OCI-LY3 (cell line): ENCODE data around the gene HUNK.

Experiments
- EZH2phosphoT487 ChIP-seq: fragments of 200-600 bp; shearing (Covaris generic); IDR thresholded peaks from 2 replicates; pipeline ENCODE4 v1.6.1; 2018; ENCODE audit warnings: antibody characterized with exemption, mixed run types, low read depth
- TF ChIP-seq, protein P1 (sequence below): fragments of 200-600, 300-600 bp; sonication (generic); IDR thresholded peaks from 2 replicates; pipeline ENCODE4 v1.5.1; 2014; ENCODE audit warnings: antibody characterized with exemption, low read length, low read depth

DNA sequence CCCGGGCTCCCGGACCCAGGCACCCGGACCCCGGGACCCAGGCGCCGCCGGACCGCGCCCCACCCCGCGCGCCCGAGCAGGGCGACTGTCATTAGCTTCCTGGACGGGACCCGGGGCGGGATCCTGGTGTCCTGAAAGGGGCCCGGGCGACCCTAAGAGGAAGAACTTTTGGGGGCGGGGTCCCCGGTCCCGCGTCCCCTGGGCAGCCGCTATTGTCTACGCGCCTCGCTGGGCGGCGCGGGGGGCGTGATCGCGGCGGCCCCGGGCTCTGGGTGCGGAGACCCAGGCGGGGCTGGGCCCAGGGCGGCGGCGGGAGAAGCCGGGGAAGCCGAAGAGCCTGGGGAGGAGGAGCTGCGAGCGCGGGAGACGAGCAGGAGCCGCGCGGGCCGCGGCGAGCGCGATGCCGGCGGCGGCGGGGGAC, 465 bp downstream of the HUNK start:
- TF ChIP-seq, protein P1, sequence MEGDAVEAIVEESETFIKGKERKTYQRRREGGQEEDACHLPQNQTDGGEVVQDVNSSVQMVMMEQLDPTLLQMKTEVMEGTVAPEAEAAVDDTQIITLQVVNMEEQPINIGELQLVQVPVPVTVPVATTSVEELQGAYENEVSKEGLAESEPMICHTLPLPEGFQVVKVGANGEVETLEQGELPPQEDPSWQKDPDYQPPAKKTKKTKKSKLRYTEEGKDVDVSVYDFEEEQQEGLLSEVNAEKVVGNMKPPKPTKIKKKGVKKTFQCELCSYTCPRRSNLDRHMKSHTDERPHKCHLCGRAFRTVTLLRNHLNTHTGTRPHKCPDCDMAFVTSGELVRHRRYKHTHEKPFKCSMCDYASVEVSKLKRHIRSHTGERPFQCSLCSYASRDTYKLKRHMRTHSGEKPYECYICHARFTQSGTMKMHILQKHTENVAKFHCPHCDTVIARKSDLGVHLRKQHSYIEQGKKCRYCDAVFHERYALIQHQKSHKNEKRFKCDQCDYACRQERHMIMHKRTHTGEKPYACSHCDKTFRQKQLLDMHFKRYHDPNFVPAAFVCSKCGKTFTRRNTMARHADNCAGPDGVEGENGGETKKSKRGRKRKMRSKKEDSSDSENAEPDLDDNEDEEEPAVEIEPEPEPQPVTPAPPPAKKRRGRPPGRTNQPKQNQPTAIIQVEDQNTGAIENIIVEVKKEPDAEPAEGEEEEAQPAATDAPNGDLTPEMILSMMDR, result no peak
- TF ChIP-seq EZH2phosphoT487, result no peak
